HG03095 (cell line): Measurements from ENCODE around the gene ERC1.
"Not testable (repeated sequence)": the region's sequence is repeated elsewhere in the genome, so short reads cannot be mapped to it uniquely, and the experiment has no call there.

Source experiments
- ATAC-seq: cut with Tn5 transposase; IDR thresholded peaks from one replicate; pipeline ENCODE4 v1.9.1; 2021; ENCODE audit warnings: moderate library complexity; ENCODE audit not compliant: unreplicated experiment

ERC1 gene

GRCh38 chr12:1216560-1216959 lies 225.5 kb downstream of the ERC1 start:
- no peak for ATAC-seq

DNA sequence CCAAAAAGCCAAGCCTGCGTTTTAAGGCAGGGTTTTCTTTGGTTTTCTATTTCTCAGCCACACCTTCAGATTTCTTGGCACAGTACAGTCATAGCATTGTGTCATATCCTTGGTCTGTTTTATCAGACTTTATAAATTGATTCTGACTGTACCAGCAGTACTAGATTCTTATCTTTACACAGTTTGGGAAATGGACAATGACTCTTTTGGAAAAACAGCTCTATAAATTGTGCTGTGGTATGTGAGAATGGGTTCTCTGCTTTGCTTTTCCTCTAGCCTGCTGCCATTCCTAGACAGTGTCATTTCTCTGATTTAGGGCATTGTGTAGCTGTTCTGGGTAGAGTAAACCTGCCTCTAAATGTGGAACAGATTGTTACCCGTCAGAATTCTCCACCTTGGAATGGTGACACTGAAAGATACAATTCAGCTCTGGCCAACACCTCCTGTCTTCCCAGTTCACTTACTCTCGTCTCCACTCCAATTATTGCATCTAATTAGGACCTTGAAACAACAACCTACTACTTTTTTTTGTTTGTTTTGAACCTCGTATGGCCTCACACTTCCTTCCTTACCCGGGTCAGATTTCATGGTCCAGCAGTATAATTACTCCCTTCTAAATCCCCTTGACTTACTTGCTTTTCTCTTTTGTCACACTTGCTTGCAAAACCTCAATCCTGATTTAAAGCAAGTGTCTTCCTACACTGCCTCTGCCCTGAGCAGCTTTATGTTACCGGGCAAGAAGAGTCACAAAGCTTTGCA lies 226.3 kb downstream of the ERC1 start:
- ATAC-seq: no peak

GRCh38 chr12:1218369-1218768 lies 227.3 kb downstream of the ERC1 start:
- no peak for ATAC-seq

- no peak for ATAC-seq
These were observed 229.4 kb downstream of the ERC1 start for GRCh38 chr12:1220127-1221092.

GRCh38 chr12:1222858-1223639 lies 232.0 kb downstream of the ERC1 start:
- no peak for ATAC-seq

DNA sequence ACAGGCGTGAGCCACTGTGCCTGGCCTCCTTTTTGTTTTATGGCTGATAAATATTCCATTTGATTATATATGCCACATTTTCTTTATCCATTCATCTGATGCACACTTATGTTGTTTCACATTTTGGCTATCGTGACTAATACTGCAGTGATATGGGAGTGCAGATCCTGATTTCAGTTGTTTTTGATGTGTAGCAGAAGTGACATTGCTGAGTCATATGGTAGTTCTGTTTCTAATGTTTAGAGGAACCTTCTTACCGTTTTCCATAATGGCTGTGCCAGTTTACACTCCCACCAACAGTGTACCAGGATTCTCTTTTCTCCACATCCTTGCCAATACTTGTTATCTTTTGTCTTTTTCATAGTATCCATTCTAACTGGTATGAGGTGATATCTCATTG lies 235.9 kb downstream of the ERC1 start:
- ATAC-seq: no peak

DNA sequence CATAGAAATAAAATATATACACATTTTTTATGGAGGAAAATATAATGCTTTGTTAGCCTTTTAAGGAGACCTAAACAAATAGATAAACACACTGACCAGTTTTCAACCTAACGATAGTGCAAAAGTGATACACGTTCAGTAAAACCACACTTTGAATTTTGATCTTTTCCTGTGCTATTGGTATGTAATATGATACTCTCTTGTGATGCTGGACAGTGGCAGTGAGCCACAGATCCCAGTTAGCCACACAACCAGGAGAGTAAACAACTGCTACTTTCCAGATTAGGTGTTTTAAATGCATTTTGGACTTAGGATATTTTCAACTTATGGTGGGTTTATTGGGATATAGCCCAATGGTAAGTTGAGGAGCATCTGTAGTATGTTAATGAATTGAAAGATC lies 243.1 kb downstream of the ERC1 start:
- no peak for ATAC-seq

- ATAC-seq: no peak
These were observed 255.6 kb downstream of the ERC1 start for GRCh38 chr12:1246637-1247036.

DNA sequence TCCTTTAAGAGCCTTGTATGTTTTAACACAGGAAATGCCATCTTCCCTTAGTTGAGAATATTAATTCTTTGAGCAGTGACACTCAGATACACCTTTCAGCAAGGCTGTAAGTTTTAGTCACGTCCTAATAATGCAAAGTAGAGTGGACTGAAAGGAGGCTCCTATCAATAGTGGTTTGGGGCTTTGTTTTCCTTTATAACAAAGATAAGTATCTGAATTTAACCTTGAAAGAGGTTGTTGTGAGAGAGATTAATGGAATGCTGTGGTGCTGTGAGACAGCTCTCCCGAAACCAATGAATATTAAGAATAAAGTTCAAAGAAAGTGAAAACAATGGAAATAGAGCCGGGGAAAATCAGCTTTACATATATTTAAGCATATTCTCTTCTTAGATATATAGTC lies 259.6 kb downstream of the ERC1 start:
- no peak for ATAC-seq

DNA sequence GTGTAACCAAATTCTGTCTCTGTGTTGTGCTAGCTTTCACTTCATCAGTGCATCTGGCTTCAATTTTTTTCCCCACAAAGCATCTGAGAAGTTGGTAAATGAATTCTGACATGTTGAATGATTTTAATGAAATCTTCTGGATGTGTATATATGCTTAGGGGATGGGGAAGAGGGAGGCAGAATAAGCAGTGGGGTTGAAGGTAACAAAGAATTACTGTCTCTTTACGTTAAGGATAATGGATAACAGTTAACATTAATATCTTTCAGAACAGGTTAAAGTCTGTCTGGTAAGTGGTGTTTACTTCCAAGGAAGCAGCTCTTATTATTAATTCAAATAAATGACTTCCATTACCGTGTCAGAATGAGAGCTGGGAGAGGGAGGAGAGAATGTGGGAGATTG lies 261.7 kb downstream of the ERC1 start:
- no peak for ATAC-seq

DNA sequence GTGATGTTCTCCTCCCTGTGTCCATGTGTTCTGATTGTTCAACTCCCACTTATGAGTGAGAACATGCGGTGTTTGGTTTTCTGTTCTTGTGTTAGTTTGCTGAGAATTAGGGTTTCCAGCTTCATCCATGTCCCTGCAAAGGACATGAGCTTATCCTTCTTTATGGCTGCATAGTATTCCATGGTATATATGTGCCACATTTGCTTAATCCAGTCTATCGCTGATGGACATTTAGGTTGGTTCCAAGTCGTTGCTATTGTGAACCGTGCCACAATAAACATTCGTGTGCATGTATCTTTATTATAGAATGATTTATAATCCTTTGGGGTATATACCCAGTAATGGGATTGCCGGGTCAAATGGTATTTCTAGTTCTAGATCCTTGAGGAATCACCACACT lies 264.1 kb downstream of the ERC1 start:
- ATAC-seq: not testable (repeated sequence)

DNA sequence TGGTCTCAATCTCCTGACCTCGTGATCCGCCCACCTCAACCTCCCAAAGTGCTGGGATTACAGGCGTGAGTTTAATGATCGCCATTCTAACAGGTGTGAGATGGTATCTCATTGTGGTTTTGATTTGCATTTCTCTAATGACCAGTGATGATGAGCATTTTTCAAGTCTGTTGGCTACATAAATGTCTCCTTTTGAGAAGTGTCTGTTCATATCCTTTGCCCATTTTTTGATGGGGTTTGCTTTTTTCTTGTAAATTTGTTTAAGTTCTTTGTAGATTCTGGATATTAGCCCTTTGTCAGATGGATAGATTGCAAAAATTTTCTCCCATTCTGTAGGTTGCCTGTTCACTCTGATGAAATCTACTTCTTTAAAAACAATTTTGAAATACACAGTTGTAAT lies 264.8 kb downstream of the ERC1 start:
- ATAC-seq: not testable (repeated sequence)

- no peak for ATAC-seq
These were observed 265.3 kb downstream of the ERC1 start for GRCh38 chr12:1256285-1256684.

- no peak for ATAC-seq
These were observed 266.0 kb downstream of the ERC1 start for GRCh38 chr12:1256991-1257390.

DNA sequence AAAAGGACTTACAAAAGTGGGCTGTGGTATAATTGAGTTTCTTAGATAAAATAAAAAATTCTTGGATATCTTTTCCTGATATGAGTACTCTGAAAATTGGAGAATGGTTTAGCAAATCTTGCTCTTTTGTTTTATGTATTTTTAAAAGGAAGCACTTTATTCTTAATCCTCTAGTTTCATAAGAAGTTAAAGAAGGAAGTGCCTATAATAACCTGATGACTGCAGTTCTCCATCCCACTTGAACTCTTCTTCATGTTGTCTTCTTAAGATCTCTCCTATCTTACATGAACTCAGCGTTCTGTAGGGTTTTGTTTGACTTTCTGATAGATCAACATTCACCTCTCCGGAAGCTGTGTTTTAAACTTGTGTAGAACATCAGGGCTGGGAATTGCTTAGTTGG lies 271.0 kb downstream of the ERC1 start:
- ATAC-seq: no peak

DNA sequence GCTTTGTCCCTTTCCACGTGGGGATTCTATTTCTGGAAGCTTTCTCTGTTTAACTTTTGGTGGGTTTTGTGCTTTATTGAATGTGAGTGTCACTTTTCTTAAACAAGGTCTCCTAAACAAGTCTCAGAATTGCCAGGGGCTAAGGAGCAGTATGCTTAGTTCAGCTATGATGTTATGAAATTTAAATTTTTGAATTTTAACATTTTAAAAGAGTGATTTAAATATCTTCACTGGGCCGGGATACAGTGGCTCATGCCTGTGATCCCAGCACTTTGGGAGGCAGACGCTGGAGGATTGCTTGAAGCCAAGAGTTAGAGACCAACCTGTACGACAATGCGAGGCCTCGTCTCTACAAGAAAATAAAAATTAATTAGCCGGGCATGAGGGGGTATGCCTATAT lies 276.2 kb downstream of the ERC1 start:
- no peak for ATAC-seq

GRCh38 chr12:1272142-1272541 lies 281.1 kb downstream of the ERC1 start:
- ATAC-seq: no peak

DNA sequence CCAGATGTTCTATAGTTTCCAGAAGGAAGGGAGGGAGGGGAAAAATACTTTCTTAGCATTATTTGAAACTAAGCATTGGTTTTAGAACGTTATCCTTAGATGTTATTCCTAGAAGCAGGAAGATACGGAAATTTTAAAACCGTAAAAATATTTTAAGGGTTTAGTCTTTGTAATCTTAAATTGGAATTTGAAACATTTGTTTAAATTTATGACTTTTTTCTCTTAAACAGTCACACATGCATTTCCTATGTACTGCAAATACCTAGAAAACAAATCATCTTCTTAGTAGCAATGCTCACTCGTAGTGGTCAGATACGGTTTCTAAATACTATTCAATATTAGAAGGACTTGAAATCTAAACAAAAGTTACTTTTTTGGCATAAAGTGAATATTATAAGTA lies 282.0 kb downstream of the ERC1 start:
- no peak for ATAC-seq

- ATAC-seq: no peak
These were observed 286.9 kb downstream of the ERC1 start for GRCh38 chr12:1277905-1278304.

DNA sequence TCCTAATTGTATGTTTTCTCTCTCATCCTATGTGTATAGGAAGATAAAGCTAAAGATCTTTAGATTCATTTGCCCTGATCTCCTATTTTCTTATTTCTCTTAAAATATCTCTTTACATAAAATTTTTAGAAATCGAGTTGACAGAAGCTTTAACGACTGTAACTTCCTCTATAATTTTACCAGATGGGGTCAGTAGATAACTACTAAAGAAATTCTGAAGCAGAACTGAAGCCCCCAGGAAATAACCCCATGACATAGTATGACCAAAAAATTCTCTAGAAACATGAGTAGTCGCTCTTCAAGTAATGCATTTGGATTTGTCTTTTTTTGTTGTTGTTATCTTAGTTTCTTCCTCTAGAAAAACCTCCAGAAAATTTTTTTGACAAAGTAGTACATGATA lies 288.0 kb downstream of the ERC1 start:
- no peak for ATAC-seq

DNA sequence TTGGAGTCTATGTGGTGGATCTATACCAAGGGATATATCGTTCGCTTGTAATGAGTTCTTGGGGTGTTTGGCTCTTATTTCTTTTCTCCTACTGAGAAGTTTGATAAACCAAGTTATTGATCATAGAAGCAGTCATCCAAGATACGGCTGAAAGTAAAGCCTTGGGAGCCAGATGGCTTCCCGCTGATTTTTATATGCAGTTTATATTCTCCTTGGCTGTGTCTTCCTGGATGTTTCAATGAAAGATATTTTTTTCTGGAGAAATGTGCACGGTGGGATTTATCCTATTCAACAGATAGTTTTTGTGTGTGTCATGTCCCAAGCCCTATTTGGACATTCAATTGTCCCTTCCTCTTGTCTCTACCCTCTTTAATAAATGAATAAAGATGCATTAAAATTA lies 289.0 kb downstream of the ERC1 start:
- no peak for ATAC-seq
